Fibroblast of skin of left biceps (primary cell): ENCODE measurements around the gene WDR31.
"Not testable (repeated sequence)": the region's sequence is repeated elsewhere in the genome, so short reads cannot be mapped to it uniquely, and the experiment has no call there.

Experiments used
- DNase-seq, 2 experiments: peaks; one replicate each; pipeline ENCODE4 v3.0.0-alpha.2; 2013; ENCODE audit warnings: low read depth in 2 of 2

The WDR31 gene

DNA sequence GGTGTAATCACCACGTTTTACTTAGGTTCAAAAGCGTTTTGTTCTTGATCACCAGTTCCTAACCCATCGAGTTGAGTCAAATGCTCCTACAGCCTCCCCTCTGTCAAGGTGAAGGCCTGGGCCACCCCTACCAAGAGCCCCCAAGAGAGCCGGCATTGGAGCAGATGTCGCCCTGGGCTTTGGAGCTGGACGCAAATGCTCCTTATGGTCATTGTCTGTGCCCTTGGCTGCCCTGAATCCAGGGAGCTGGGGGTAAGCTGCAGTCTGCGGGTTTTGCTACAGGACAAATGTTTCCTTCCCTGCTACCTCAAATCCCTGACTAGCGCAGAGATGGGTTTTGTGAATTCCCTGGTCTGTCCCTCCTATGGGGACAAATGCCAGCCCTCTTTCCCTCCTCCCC, 41.8 kb downstream of the WDR31 start:
- DNase-seq, result no peak

DNA sequence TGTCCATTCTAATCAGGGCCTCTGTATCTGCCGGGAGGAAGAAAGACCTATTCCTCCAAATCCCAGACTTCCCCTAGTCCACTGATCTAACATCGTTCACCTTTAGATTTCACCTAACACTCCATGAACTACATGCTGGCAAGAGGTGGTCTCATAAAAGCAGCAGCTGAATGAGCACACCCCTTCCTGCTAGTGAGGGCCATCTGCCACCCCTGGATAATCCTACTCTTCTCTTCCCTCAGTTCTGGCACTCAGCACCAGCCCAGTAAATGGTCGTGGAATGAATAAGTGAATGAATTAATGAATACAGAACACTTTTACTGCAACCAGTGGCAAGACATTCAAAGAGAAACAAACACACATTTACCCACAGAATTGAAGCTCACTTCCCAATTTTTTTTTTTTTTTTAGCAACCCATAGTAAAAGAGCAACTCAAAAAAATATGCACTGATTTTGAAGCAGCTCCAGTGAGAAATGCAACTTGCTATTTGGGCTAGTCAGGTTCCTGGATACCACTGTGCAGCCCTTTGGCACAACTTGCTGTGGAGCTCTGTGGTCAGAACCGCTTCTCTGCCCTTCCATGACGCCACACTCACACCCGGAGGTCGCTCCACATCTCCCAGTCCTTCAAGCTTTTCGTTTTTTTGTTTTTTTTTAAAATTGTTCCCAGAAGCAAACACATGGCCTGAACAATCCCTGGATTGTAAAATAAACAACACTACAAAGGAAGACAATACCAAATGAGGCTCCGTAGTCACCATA, 43.1 kb downstream of the WDR31 start:
- DNase-seq, result no peak

DNA sequence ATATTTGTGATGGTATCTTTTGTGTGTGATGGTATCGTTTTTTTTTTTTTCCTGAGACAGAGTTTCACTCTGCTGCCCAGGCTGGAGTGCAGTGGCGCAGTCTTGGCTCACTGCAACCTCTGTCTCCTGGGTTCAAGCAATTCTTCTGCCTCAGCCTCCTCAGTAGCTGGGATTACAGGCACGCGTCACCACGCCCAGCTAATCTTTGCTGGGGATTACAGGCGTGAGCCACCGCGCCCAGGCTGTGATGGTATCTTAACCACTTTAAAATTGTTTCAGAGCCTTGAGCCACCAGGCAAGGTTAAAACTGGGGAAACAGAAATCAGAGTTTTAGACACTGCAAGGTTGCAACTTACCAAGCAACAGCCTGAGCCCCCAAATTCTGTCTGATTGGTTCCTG, 43.8 kb downstream of the WDR31 start:
- not testable (repeated sequence) for DNase-seq

DNA sequence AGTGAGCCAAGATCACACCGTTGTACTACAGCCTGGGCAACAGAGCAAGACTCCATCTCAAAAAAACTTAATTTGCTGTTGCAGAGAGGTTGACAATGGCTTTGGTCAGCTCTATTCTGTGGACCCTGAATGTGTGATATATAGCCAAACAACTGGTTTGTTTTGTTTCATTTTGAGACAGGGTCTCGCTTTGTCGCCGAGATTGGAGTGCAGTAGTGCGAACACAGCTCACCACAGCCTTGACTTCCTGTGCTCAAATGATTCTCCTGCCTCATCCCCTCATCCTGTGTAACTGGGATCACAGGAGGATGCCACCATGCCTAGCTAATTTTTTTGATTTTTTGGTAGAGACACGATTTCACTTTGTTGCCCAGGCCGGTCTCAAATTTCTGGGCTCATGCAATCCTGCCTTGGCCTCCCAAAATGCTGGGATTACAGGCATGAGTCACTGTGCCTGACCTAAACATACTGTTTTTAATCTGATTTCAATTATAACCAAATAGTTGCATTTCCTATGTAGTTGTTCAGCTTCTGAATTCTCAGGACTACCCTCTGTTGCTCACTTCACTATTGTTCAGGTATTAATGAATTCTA, 46.7 kb downstream of the WDR31 start:
- DNase-seq, result peak; percentile 51 to 57

DNA sequence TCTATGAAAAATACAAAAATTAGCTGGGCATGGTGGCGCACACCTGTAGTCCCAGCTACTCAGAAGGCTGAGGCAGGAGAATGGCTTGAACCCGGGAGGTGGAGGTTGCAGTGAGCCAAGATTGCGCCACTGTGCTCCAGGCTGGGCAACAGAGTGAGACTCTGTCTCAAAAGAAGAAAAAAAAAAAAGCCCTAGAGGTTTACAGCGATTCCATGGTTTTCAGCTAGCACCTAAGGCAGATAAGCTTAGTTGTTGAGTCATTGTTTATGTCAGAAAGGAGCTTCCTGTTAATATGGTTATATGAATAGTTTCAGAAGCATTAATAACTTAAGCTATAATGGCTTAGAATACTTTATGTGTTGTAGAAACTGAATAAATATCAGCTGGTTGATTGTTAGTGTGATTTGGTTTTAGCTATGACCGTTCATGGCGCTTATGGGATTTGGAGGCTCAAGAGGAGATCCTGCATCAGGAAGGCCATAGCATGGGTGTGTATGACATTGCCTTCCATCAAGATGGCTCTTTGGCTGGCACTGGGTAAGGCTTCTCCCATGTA, 49.9 kb downstream of the WDR31 start:
- DNase-seq, result no peak

DNA sequence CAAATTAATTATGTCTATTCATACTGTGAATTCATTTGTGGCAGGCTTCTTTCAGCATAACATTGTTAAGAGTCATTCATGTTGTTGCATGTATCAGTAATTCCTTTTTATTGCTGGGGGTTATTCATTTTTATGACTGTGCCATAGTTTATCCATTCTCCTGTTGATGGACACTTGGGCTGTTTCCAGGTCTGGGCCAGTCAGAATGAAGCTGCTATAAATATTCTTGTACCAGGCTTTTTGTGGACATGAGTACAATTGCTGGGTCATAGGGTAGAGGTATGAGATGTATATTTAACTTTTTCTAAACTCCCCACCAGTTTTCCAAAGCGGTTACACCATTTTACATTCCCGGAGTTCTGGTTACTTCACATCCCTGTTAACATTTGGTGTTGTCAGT, 51.0 kb downstream of the WDR31 start:
- no peak for DNase-seq

DNA sequence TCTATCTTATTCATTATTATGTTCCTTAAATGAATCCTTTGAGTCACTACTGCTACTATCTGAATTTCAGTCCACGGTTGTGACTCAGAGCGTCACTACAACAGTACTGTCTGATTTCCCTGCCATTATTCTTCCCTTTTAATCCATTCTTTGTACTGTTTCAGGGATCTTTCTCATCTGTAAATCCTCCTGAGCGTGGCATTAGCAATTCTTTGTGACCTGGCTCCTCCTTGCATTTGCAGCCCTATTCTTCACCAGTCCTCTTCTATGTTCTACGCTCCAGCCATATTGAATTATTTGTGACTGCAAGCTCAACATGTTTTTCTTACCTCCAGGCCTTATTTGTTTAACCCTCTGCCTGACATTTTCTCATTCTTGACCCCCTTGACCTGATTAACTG, 58.7 kb downstream of the WDR31 start:
- DNase-seq, result no peak

DNA sequence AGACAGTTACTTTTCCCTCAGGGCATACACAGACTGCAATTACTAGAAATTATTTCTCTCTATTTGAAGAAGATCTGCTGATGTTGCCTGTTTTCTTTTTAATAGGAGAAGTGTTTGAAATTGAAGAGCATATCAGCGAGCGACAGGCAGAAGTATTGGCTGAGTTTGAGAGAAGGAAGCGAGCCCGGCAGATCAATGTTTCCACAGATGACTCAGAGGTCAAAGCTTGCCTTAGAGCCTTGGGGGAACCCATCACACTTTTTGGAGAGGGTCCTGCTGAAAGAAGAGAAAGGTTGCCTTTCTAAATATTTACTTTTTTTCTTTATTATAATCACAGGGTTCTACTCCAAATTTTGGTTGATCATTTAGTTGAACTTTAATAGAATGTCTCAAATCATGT, 61.2 kb downstream of the WDR31 start:
- no peak for DNase-seq

DNA sequence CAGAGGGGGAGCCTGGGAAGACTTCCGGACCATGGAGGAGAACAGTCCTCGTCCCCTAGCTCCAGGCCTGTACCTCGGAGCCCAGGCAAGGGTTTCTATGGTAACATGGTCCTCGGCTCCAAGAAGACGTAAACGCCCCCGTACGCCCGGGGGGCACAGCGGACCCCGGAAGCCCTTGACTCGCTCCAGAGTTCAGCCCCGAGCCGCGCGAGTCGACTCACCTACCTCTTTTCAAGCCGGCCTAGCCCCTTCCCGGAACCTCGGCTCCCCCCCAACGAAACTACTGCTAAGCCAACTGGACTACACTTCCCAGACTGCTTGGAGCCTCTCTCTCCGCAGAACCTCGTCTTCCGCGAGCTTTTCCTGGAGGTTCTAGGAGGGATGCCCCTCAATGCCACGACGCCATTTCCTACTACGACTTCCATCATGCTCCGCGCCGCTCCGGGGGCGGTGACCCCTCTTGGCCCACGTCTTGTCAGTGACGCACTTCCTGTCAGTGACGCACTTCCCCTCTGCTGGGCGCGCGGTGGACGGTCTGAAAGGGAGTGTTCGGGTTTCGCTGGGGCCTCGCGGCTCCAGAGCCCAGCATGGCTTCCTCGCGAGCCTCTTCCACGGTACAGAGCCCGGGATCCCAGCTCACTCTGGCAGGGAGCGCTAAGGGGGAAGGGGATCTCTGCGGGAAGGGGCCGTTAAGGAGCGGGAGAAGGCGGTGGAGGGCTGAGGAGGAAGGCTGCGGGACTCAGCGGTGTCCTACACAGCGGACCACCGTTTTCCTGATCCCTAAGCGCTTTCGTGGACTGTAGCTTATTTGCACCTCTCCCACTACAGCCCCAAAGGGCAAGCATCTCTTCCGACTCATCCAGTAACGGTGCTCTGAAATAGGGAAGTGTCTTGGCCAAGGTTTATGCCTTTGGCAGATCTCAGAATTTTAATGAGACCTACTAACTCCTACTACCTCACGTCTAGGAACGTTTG, 64.6 kb downstream of the WDR31 start, which contains the start of the genes CDC26 and PRPF4:
Gene CDC26, minus strand, starts transcription at position 416 of the 975 bp plus-strand sequence. CDS start 3,065 bp downstream, outside the sequence.
Gene PRPF4, plus strand, starts transcription at position 502 of the 975 bp plus-strand sequence. Its CDS starts 86 bp downstream, at position 588.
- peak; percentile 95 to 97 for DNase-seq

DNA sequence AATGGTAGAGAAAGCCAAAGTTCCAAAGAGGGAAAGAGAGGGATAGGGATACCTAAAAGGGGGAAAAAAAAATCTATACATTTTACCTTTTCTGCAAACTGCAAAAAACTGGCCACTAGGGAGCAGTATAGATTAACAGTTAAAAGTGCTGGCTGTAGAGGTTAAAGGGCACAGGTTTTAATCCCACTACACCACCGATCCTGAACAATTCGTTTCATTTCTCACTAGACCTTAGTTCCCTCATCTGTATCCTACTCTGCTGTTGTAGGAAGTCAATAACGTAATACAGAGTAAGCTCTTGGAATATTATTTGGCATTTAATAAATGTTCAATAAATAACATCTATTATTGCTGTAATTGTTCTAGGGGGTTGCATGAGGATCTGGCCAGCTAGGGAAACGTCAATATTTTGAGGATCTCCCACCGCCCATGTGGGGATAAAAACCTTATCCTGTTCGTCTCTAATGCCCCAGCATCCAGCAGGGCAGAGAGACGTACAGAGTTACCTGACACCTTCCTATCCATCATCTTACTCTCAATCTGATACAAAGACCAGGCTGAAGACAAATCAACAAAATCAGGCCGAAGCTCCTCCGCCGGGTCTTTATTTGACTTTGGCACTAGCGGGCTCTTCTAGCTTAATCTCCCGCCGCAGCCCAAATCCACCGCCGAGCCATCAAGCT, 65.5 kb downstream of the WDR31 start:
- DNase-seq, result no peak

DNA sequence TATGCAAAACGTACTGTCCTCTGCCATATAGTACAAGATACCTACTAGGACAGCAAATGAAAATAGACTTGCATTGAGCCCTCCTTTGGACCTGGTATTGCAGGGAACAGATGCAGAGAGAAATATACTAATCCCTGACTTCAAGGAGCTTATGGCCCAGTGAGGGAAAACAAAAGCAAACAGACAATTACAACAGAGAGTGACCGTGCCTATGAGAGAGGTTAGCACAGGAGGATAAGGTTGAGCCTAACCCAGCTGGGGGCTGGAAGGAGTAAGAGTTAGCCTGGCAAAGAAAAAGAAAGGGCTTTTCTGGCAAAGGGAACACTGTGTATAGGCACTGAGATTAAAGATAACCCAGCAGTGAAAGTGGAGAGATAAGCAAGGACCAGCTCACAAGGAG, 70.2 kb downstream of the WDR31 start:
- no peak for DNase-seq

DNA sequence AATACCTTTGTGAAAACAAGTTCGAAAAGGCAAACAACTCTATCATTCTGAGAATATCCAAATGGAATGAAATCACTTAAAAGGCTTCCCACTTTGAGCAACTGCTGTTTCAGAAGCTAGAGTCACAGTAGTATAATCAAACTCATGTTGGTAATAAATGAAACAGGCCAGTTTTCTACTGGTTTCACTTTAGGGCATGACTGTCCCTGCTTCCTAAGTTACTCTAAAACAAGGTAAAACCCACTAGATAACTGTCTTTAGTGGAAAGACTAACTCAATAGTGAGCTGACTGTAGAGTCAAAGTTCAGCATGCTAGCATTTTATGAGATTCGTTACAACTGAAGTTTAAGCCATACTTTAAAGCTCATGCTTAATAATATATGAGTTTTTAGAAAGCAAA, 70.7 kb downstream of the WDR31 start:
- DNase-seq, result no peak

DNA sequence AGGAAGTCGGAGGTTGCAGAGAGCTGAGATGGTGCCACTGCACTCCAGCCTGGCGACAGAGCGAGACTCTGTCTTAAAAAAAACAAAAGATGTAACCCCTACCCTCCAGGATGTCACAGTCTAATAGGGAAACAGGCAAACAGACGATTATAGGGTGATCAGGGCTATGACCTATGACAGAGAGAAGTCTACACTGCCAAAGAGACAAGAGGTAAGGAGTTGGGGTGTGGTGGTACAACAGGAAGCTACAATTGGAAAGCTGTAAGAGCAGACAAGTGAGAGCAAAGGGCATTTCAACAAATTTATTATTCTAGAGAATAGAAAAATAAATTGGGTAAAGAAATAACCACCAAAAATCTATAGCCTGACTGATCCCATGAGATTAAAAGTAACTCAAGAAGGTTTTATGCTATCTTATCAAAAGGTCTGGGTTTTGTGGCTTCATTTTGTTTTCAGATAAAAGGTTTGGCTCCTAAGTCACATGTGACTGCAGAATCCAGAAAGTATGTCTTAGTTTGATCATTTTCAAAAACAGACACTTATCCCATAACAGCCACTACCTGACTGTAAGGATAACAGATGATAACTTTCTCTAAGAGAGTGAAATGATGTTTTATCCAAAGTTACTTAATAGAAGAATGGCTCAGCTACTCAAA, 72.0 kb downstream of the WDR31 start:
- no peak for DNase-seq

DNA sequence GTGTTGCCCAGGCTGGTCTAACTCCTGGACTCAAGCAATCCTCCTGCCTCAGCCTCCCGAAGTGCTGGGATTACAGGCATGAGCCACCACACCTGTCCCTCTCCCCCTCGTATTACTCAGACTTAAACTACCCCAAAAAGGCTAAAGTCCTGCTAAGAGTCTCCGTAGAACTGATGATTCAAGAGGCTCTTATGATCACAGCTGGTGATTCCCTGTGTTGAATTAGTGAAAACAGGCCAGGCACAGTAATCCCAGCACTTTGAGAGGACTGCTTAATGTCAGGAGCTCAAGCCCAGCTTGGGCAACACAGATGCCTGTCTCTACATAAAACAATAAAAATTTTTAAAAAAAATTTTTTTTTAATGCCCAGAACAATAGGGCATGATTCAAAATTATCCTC, 73.9 kb downstream of the WDR31 start:
- no peak for DNase-seq
